HL-60 (cell line): ENCODE measurements around the gene TSPAN33.
"Not testable (repeated sequence)": the region's sequence is repeated elsewhere in the genome, so short reads cannot be mapped to it uniquely, and the experiment has no call there.

Source experiments
- DNase-seq, 2 experiments: peaks; one replicate each; pipeline ENCODE4 v3.0.0-alpha.2; 2010 to 2020; ENCODE audit warnings: low read depth in 1 of 2, low spot score in 1 of 2
- H3K27ac ChIP-seq: fragments of 250-450 bp; sonication (Bioruptor Pico); replicated peaks from 2 replicates; pipeline ENCODE4 v1.5.1; 2020; ENCODE audit warnings: mild to moderate bottlenecking, moderate library complexity
- H3K27me3 ChIP-seq: fragments of 250-450 bp; sonication (Bioruptor Pico); 2 replicates; pipeline ENCODE4 v1.5.1; 2021; ENCODE audit warnings: mild to moderate bottlenecking, moderate library complexity; ENCODE audit not compliant: insufficient read depth, poor library complexity, severe bottlenecking
- H3K4me3 ChIP-seq: replicated peaks from 2 replicates; pipeline ENCODE4 v1.5.1; 2011; ENCODE audit warnings: mild to moderate bottlenecking, control low read depth, low read length; ENCODE audit not compliant: insufficient read depth
- GABPA ChIP-seq: IDR thresholded peaks from 2 replicates; pipeline ENCODE4 v1.6.1; 2012; ENCODE audit warnings: low read depth
- POLR2AphosphoS5 ChIP-seq: IDR thresholded peaks from 2 replicates; pipeline ENCODE4 v1.6.1; 2012; ENCODE audit warnings: low read depth
- REST ChIP-seq: IDR thresholded peaks from 2 replicates; pipeline ENCODE4 v1.6.1; 2012; ENCODE audit warnings: low read depth; ENCODE audit not compliant: insufficient replicate concordance
- SPI1 ChIP-seq: IDR thresholded peaks from 2 replicates; pipeline ENCODE4 v1.6.1; 2012; ENCODE audit warnings: low read depth, mild to moderate bottlenecking, borderline replicate concordance
- TF ChIP-seq, protein P1 (sequence below): IDR thresholded peaks from one replicate; pipeline ENCODE4 v1.5.1; 2011; ENCODE audit warnings: low read length, control low read depth, inconsistent platforms; ENCODE audit not compliant: insufficient read depth

Gene TSPAN33

GRCh38 chr7:129115676-129116075, 28.8 kb upstream of the TSPAN33 start:
- Histone ChIP-seq H3K27me3 (no peaks in the 10 kb centered on the region), H3K27ac (no peak overlapping the region), H3K4me3 (no peak overlapping the region)
- DNase-seq: no peak
- TF ChIP-seq, protein P1, sequence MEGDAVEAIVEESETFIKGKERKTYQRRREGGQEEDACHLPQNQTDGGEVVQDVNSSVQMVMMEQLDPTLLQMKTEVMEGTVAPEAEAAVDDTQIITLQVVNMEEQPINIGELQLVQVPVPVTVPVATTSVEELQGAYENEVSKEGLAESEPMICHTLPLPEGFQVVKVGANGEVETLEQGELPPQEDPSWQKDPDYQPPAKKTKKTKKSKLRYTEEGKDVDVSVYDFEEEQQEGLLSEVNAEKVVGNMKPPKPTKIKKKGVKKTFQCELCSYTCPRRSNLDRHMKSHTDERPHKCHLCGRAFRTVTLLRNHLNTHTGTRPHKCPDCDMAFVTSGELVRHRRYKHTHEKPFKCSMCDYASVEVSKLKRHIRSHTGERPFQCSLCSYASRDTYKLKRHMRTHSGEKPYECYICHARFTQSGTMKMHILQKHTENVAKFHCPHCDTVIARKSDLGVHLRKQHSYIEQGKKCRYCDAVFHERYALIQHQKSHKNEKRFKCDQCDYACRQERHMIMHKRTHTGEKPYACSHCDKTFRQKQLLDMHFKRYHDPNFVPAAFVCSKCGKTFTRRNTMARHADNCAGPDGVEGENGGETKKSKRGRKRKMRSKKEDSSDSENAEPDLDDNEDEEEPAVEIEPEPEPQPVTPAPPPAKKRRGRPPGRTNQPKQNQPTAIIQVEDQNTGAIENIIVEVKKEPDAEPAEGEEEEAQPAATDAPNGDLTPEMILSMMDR: no peak
- no peak for TF ChIP-seq POLR2AphosphoS5
- TF ChIP-seq REST: no peak
- TF ChIP-seq SPI1: no peak
- TF ChIP-seq GABPA: no peak

GRCh38 chr7:129118182-129118581, 26.3 kb upstream of the TSPAN33 start:
- TF ChIP-seq POLR2AphosphoS5: no peak
- TF ChIP-seq REST: no peak
- no peak for TF ChIP-seq SPI1
- TF ChIP-seq, protein P1: no peak
- TF ChIP-seq GABPA: no peak
- no peak overlapping the region for H3K27ac ChIP-seq
- H3K27me3 ChIP-seq: no peaks in the 10 kb centered on the region
- H3K4me3 ChIP-seq: no peak overlapping the region
- no peak for DNase-seq

DNA sequence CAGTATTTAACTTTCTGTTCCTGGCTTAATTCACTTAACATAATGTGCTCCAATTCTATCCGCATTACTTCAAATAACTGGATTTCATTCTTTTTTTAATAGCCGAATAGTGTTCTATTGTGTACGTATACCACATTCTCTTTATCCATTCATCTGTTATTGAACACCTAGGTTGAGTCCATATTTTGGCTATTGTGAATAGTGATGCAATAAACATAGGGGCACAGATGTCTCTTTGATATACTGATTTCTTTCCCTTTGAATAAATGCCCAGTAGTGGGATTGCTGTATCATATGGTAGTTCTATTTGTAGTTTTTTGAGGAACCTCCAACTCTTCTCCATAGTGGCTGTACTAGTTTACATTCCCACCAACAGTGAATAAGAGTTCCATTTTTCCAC, 25.5 kb upstream of the TSPAN33 start:
- TF ChIP-seq, protein P1: no peak
- TF ChIP-seq SPI1 (no peak), POLR2AphosphoS5 (no peak), REST (no peak), GABPA (no peak)
- Histone ChIP-seq H3K27ac (no peak overlapping the region), H3K4me3 (no peak overlapping the region), H3K27me3 (no peaks in the 10 kb centered on the region)
- no peak for DNase-seq

- not testable (repeated sequence) for H3K27ac ChIP-seq, DNase-seq, H3K27me3 ChIP-seq, H3K4me3 ChIP-seq
Observed at GRCh38 chr7:129121501-129122077, 22.9 kb upstream of the TSPAN33 start.
